Esophagus muscularis mucosa (tissue), 4 donors: Measurements from ENCODE around the gene C2CD4D. TPM values are rescaled to one million over a fixed set of nuclear protein-coding genes. Genes with fewer than 3 reads are reported as not detected.

ENCODE experiments used
- DNase-seq: peaks from one replicate; pipeline ENCODE4 v3.0.0-alpha.2; 2017; ENCODE audit errors: extremely low spot score
- H3K27ac ChIP-seq, 4 donors: fragments of 200-600 bp; sonication (generic); replicated peaks in 1 of 4; 1 replicate in 3 of 4; 2 replicates in 1 of 4; pipeline ENCODE4 v1.5.1; 2016 to 2019; ENCODE audit warnings: mild to moderate bottlenecking in 1 of 4
- H3K27me3 ChIP-seq, 4 donors: fragments of 200-600 bp; sonication (generic); one replicate each; pipeline versions ENCODE4 v1.5.1 to v1.6.0; 2016 to 2019
- H3K36me3 ChIP-seq, 4 donors: fragments of 200-600 bp; sonication (generic); one replicate each; pipeline ENCODE4 v1.5.1; 2016 to 2019
- H3K4me1 ChIP-seq, 4 donors: fragments of 200-600 bp; sonication (generic); one replicate each; pipeline ENCODE4 v1.5.1; 2016 to 2019
- H3K4me3 ChIP-seq, 4 donors: fragments of 200-600 bp; sonication (generic); 1 replicate in 2 of 4; 2 replicates in 2 of 4; pipeline ENCODE4 v1.5.1; 2016 to 2019; ENCODE audit warnings: mild to moderate bottlenecking in 4 of 4, moderate library complexity in 1 of 4
- H3K9me3 ChIP-seq, 4 donors: fragments of 200-600 bp; sonication (generic); 1 replicate in 3 of 4; 2 replicates in 1 of 4; pipeline ENCODE4 v1.5.1; 2016 to 2019
- EP300 ChIP-seq: sonication (generic); formaldehyde crosslinking; IDR thresholded peaks from one replicate; pipeline ENCODE4 v1.6.1; 2017; ENCODE audit warnings: antibody characterized with exemption
- POLR2A ChIP-seq: fragments of 450-650 bp; IDR thresholded peaks from one replicate; pipeline ENCODE4 v1.6.1; 2017; ENCODE audit warnings: antibody characterized with exemption, moderate library complexity, mild to moderate bottlenecking, low read depth
- POLR2AphosphoS5 ChIP-seq, 2 donors: sonication (generic); formaldehyde crosslinking; IDR thresholded peaks; one replicate each; pipeline ENCODE4 v1.6.1; 2017; ENCODE audit warnings: antibody characterized with exemption in 2 of 2
- WGBS: methylation state at CpG from one replicate; pipeline ENCODE4 v1.1.5; 2018; 5-methylcytosine and 5-hydroxymethylcytosine counted together
- intact Hi-C: fragments of 100-400 bp; cut with DNase I; formaldehyde crosslinking; loops from one replicate; pipeline ENCODE4 v1.15.1; 2023
- total RNA-seq, 4 donors: library from RNA; depleted of rRNA; stranded (reverse); fragments of >200 nt; gene quantifications; one replicate each; pipeline versions ENCODE4 v1.1.0 to v1.2.1, GENCODE V29; 2016
- TF ChIP-seq, protein P1 (sequence below), 3 experiments: fragments of 200-600 bp in 2 of 3; fragments of 450-650 bp in 1 of 3; sonication (generic) in 2 of 3; IDR thresholded peaks; one replicate each; pipeline ENCODE4 v1.5.1; 2017 to 2019; ENCODE audit warnings: antibody characterized with exemption in 3 of 3, mild to moderate bottlenecking in 2 of 3, moderate library complexity in 1 of 3

The C2CD4D gene
- total RNA-seq, 4 donors from 2014 or later = not detected

DNA sequence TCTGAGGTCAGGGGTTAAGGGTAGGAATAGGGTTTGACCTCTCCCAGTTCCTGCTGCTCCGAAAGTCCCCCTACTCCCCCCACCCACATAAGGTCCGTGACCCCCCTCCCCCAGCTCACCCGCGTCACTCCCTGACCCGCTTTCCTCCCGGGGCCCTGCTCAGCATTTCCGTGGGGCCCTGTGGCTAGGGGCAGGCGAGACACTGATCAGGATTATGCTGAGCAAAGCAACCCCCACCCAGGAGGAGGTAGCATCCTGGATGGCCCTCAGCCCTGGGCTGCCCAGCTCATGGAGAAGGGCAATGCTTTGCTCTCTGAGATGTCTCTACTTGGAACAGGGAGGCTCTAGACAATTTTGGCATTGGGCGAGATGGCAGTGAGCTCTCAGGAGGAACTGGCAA, 11.8 kb downstream of the C2CD4D start:
- Histone ChIP-seq H3K4me1 (peaks cover 13 to 22% (median 20%) of the 10 kb centered on the region in 4 donors), H3K4me3 (no peak overlapping the region), H3K27me3 (peaks cover 0 to 19% (median 0%) of the 10 kb centered on the region in 4 donors), H3K27ac (no peak overlapping the region), H3K36me3 (no peaks in the 10 kb centered on the region), H3K9me3 (no peaks in the 10 kb centered on the region)
- no peak for DNase-seq
- TF ChIP-seq POLR2A (no peak), POLR2AphosphoS5 (IDR thresholded peaks at IDR 0.05) (no peak), EP300 (no peak)
- TF ChIP-seq, protein P1, sequence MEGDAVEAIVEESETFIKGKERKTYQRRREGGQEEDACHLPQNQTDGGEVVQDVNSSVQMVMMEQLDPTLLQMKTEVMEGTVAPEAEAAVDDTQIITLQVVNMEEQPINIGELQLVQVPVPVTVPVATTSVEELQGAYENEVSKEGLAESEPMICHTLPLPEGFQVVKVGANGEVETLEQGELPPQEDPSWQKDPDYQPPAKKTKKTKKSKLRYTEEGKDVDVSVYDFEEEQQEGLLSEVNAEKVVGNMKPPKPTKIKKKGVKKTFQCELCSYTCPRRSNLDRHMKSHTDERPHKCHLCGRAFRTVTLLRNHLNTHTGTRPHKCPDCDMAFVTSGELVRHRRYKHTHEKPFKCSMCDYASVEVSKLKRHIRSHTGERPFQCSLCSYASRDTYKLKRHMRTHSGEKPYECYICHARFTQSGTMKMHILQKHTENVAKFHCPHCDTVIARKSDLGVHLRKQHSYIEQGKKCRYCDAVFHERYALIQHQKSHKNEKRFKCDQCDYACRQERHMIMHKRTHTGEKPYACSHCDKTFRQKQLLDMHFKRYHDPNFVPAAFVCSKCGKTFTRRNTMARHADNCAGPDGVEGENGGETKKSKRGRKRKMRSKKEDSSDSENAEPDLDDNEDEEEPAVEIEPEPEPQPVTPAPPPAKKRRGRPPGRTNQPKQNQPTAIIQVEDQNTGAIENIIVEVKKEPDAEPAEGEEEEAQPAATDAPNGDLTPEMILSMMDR (IDR thresholded peaks at IDR 0.05) = no peak
- 78% methylated on average over 9 of the region's 9 CpGs for WGBS
- intact Hi-C loops = no loop called here

DNA sequence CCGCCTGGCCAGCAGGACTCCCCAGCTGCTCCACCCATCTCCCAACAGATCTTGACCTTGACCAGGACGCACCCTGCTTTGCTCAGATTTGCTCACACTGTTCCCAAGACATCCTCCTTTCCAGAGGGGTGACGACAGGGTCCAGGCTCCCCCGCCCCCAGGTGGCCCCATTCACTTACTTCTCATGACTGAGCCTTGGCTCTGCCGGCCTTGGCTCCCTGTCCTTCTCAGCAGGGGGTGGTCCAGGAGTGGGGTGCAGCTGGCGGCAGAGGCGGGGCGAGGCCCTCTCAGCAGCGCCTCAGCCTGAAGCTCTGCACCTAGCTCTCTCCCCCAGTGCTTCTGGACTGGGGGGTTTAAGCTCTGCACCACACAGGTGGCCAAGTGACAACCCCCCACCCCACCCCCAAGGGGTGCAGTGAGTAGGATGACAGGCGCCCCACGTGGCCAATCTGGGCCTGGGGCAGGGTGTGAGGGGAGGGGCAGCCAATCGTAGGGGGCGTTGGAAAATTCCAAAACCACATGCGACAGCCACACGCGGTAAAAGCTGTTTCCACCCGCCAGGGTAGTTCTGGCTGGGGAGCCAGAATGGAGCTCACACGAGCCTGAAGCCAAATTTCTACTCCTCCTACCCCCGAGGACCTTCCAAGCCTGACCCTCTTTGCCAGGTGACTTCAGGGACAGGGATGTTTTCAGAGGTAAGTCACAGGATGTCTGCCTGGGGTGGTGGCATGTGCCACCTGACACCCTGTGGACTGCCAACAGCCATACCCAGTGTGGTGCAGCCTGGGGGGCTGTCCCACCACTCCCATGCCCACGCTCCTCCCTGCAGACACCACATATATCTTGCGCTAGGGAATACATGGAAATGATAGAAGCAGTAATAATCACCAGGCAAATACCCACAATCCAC, 13.6 kb downstream of the C2CD4D start:
- DNase-seq = no peak
- intact Hi-C loops = no loop called here
- Histone ChIP-seq H3K4me1 (peaks cover 10 to 16% (median 13%) of the 10 kb centered on the region in 4 donors), H3K27me3 (peaks cover 0 to 26% (median 0%) of the 10 kb centered on the region in 4 donors), H3K4me3 (no peak overlapping the region), H3K36me3 (no peaks in the 10 kb centered on the region), H3K27ac (no peak overlapping the region), H3K9me3 (no peaks in the 10 kb centered on the region)
- 52% methylated on average over 15 of the region's 21 CpGs for WGBS
- TF ChIP-seq EP300 = no peak
- TF ChIP-seq, protein P1 (IDR thresholded peaks at IDR 0.05) = no peak
- no peak for TF ChIP-seq POLR2AphosphoS5 (IDR thresholded peaks at IDR 0.05)
- TF ChIP-seq POLR2A = no peak

DNA sequence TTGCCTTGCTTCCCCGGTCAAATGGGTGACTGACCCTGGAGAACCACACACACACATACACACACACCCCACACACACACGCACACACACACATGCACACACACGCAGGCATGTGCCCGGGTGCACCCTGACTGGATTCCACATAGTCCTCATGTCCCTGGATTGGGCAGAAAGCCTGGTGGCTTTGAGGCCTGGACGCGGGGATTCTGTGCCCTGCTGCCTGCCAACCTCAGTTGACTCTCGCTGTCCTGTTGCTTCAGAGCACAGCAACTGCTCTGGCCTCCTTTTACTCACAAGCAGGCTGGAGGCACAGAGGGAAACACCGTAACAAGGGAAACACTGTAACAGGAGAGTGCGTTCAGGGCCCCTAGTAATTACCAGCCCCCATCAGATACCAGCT, 14.4 kb downstream of the C2CD4D start:
- H3K27me3 ChIP-seq = peaks cover 0 to 20% (median 0%) of the 10 kb centered on the region in 4 donors
- WGBS = 69% methylated on average over 5 of the region's 9 CpGs
- no peak for DNase-seq
- no peaks in the 10 kb centered on the region for H3K36me3 ChIP-seq
- no peak overlapping the region for H3K4me3 ChIP-seq
- H3K9me3 ChIP-seq = no peaks in the 10 kb centered on the region
- H3K4me1 ChIP-seq = peaks cover 11 to 16% (median 14%) of the 10 kb centered on the region in 4 donors
- intact Hi-C loops = no loop called here
- no peak overlapping the region for H3K27ac ChIP-seq
- TF ChIP-seq, protein P1 (IDR thresholded peaks at IDR 0.05) = no peak
- TF ChIP-seq EP300 (no peak), POLR2A (no peak), POLR2AphosphoS5 (IDR thresholded peaks at IDR 0.05) (no peak)

DNA sequence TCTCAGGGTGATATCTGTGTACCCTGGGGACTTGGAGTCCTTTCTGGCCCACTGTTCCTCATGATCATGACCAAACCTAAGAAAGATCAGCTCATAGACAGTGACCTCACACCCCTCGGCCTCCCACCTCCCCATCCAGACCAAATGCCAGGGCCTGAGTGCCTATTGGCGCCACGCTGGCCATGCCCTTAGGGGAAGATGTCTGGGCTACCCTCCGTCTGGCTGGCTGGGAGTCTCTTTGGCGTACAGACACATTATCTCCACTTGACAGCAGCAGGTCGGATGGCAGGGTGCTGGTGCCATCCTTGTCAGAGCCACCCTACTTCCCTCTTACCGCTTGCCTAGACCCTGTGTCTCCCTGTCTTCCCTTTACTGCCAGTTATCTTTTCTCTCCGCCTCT, 16.4 kb downstream of the C2CD4D start:
- TF ChIP-seq POLR2A (no peak), POLR2AphosphoS5 (IDR thresholded peaks at IDR 0.05) (no peak), EP300 (no peak)
- TF ChIP-seq, protein P1 (IDR thresholded peaks at IDR 0.05) = no peak
- no peaks in the 10 kb centered on the region for H3K36me3 ChIP-seq

More for the DNA sequence above, 16.4 kb downstream of the C2CD4D start:
- no peak overlapping the region for H3K4me3 ChIP-seq
- peaks cover under 1 to 3% (median 2%) of the 10 kb centered on the region in 4 donors for H3K4me1 ChIP-seq
- H3K27ac ChIP-seq = no peak overlapping the region
- intact Hi-C loops = no loop called here
- H3K27me3 ChIP-seq = peaks cover 0 to 18% (median 0%) of the 10 kb centered on the region in 4 donors
- H3K9me3 ChIP-seq = no peaks in the 10 kb centered on the region
- DNase-seq = no peak
- 77% methylated on average over 8 of the region's 8 CpGs for WGBS
